HS-5 (cell line): ENCODE results near the gene ZNF541.
"Not testable (repeated sequence)": the region's sequence is repeated elsewhere in the genome, so short reads cannot be mapped to it uniquely, and the experiment has no call there.

Experiments
- DNase-seq: peaks from one replicate; pipeline ENCODE4 v3.0.0-alpha.2; 2012; ENCODE audit warnings: low read depth

ZNF541 gene

GRCh38 chr19:47600246-47601179 lies 27.6 kb upstream of the ZNF541 start:
- peak; percentile 95 for DNase-seq

GRCh38 chr19:47599671-47600245 lies 26.8 kb upstream of the ZNF541 start:
- DNase-seq, result not testable (repeated sequence)

GRCh38 chr19:47598407-47599349 lies 25.7 kb upstream of the ZNF541 start:
- peak; percentile 94 for DNase-seq

GRCh38 chr19:47595944-47596343 lies 23.0 kb upstream of the ZNF541 start:
- DNase-seq, result no peak

GRCh38 chr19:47593860-47594259 lies 20.9 kb upstream of the ZNF541 start:
- DNase-seq, result no peak

- DNase-seq, result no peak
Observed at GRCh38 chr19:47589824-47590223, 16.9 kb upstream of the ZNF541 start.

GRCh38 chr19:47587295-47587694 lies 14.3 kb upstream of the ZNF541 start:
- no peak for DNase-seq

GRCh38 chr19:47583161-47583560 lies 10.2 kb upstream of the ZNF541 start:
- DNase-seq, result not testable (repeated sequence)

- DNase-seq, result peak; percentile 51
Observed at GRCh38 chr19:47582320-47582909, 9.5 kb upstream of the ZNF541 start.

GRCh38 chr19:47581605-47582319 lies 8.8 kb upstream of the ZNF541 start:
- no peak for DNase-seq

- DNase-seq, result no peak
Observed at GRCh38 chr19:47580397-47580796, 7.4 kb upstream of the ZNF541 start.

GRCh38 chr19:47572635-47573034 lies 313 bp downstream of the ZNF541 start:
- DNase-seq, result no peak

GRCh38 chr19:47569331-47569730 lies 3.6 kb downstream of the ZNF541 start:
- no peak for DNase-seq

GRCh38 chr19:47564081-47564480 lies 8.9 kb downstream of the ZNF541 start:
- DNase-seq, result no peak

- DNase-seq, result no peak
Observed at GRCh38 chr19:47561440-47562057, 11.4 kb downstream of the ZNF541 start.

- DNase-seq, result no peak
Observed at GRCh38 chr19:47560999-47561398, 11.9 kb downstream of the ZNF541 start.

- no peak for DNase-seq
Observed at GRCh38 chr19:47550129-47550528, 22.8 kb downstream of the ZNF541 start.

- no peak for DNase-seq
Observed at GRCh38 chr19:47549261-47549862, 23.6 kb downstream of the ZNF541 start.

GRCh38 chr19:47547199-47547598 lies 25.7 kb downstream of the ZNF541 start:
- DNase-seq, result no peak
